NB4 (cell line): ENCODE data around the gene ACOX3.

Experiments used
- MYC ChIP-seq: IDR thresholded peaks from 2 replicates; pipeline ENCODE4 v1.6.1; 2011; ENCODE audit warnings: low read depth, low read length
- POLR2A ChIP-seq: IDR thresholded peaks from 2 replicates; pipeline ENCODE4 v1.6.1; 2011; ENCODE audit warnings: mild to moderate bottlenecking; ENCODE audit not compliant: insufficient read length; ENCODE audit errors: extremely low read depth
- TF ChIP-seq, protein P1 (sequence below): IDR thresholded peaks from one replicate; pipeline ENCODE4 v1.5.1; 2012; ENCODE audit warnings: low read depth, low read length
- TF ChIP-seq, protein P2 (sequence below): IDR thresholded peaks from 2 replicates; pipeline ENCODE4 v1.6.1; 2011; ENCODE audit warnings: low read depth, low read length

DNA sequence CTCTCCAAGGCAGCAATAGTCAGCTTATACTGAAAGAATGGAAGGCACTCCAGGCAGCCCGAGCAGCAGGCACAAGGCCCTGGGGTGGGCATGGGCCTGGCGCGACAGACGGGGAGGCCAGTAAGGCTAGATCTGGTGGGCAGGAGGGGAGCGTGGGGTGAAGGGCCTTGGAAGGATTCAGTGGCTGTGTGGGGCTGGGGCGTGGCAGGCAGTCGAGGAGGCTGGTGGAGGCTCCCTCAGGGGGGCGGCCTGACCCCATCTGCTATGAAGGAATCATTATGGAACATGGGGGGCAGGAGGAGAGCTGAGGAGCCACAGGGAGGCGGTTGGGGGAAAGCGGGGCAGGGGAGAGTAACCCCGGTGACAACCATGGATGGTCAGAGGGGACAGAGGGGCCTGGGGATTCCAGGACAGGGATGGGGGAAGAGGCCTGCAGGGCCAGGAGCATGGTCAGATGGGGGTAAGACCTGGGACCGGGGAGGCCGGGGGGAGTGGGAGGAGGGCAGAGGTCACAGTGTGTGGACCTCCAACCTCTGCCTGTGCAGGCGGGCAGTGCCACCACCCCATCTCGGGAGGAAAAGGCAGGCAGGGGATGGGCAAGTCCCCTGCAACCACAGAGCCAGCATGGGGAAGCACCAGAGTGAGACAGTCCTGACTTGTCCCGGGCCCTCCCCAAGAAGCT, 70.3 kb downstream of the ACOX3 start:
- TF ChIP-seq POLR2A (no peak), MYC (no peak)
- TF ChIP-seq, protein P1, sequence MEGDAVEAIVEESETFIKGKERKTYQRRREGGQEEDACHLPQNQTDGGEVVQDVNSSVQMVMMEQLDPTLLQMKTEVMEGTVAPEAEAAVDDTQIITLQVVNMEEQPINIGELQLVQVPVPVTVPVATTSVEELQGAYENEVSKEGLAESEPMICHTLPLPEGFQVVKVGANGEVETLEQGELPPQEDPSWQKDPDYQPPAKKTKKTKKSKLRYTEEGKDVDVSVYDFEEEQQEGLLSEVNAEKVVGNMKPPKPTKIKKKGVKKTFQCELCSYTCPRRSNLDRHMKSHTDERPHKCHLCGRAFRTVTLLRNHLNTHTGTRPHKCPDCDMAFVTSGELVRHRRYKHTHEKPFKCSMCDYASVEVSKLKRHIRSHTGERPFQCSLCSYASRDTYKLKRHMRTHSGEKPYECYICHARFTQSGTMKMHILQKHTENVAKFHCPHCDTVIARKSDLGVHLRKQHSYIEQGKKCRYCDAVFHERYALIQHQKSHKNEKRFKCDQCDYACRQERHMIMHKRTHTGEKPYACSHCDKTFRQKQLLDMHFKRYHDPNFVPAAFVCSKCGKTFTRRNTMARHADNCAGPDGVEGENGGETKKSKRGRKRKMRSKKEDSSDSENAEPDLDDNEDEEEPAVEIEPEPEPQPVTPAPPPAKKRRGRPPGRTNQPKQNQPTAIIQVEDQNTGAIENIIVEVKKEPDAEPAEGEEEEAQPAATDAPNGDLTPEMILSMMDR = no peak
- TF ChIP-seq, protein P2, sequence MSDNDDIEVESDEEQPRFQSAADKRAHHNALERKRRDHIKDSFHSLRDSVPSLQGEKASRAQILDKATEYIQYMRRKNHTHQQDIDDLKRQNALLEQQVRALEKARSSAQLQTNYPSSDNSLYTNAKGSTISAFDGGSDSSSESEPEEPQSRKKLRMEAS = no peak
